Mucosa of gallbladder (tissue), 1 donor: ENCODE data around the gene FBXO39. TPM values are rescaled to one million over a fixed set of nuclear protein-coding genes. Genes with fewer than 3 reads are reported as not detected.
"Not testable (repeated sequence)": the region's sequence is repeated elsewhere in the genome, so short reads cannot be mapped to it uniquely, and the experiment has no call there.

Experiments used
- DNase-seq: peaks from one replicate; pipeline ENCODE4 v3.0.0-alpha.2; 2020; ENCODE audit warnings: low spot score
- total RNA-seq: library from RNA; stranded (reverse); gene quantifications from one replicate; pipeline ENCODE4 v1.2.1, GENCODE V29; 2021
- donor health status: DM: no; HTN: no; CAD: no.

The FBXO39 gene
- total RNA-seq, 1 donor from 2014 or later = 0.23 TPM

GRCh38 chr17:6789146-6789545 lies 13.1 kb downstream of the FBXO39 start:
- no peak for DNase-seq

GRCh38 chr17:6793748-6794493 lies 17.9 kb downstream of the FBXO39 start:
- no peak for DNase-seq

- no peak for DNase-seq
These were observed 20.2 kb downstream of the FBXO39 start for GRCh38 chr17:6796017-6796886.

GRCh38 chr17:6796887-6797490 lies 21.0 kb downstream of the FBXO39 start:
- no peak for DNase-seq

- DNase-seq = no peak
These were observed 21.8 kb downstream of the FBXO39 start for GRCh38 chr17:6797718-6798351.

GRCh38 chr17:6799738-6800137 lies 23.7 kb downstream of the FBXO39 start:
- no peak for DNase-seq

GRCh38 chr17:6800422-6801027 lies 24.5 kb downstream of the FBXO39 start:
- DNase-seq = no peak

- no peak for DNase-seq
These were observed 35.5 kb downstream of the FBXO39 start for GRCh38 chr17:6811510-6811909.

- no peak for DNase-seq
These were observed 36.3 kb downstream of the FBXO39 start for GRCh38 chr17:6812295-6812694.

GRCh38 chr17:6815775-6816174 lies 39.8 kb downstream of the FBXO39 start:
- no peak for DNase-seq

GRCh38 chr17:6816368-6816767 lies 40.4 kb downstream of the FBXO39 start:
- not testable (repeated sequence) for DNase-seq

- no peak for DNase-seq
These were observed 42.9 kb downstream of the FBXO39 start for GRCh38 chr17:6818938-6819337.

- DNase-seq = no peak
These were observed 47.0 kb downstream of the FBXO39 start for GRCh38 chr17:6823011-6823442.

- DNase-seq = no peak
These were observed 54.5 kb downstream of the FBXO39 start for GRCh38 chr17:6830383-6830986.

- DNase-seq = peak; percentile 80
These were observed 55.7 kb downstream of the FBXO39 start, which contains the start of gene TEKT1 for GRCh38 chr17:6831661-6832263. TEKT1 (minus strand) TSS chr17:6831729; CDS start chr17:6830376, 1,353 bp downstream.

Other genes with a start within 250 kb of the FBXO39 start
- 15.2 TPM for gene PITPNM3, start 219.7 kb upstream of the FBXO39 start, total RNA-seq
- 21.4 TPM for gene KIAA0753, start 135.5 kb upstream of the FBXO39 start, total RNA-seq
- 101 TPM for gene TXNDC17, start 135.2 kb upstream of the FBXO39 start, total RNA-seq
- gene MED31, start 124.6 kb upstream of the FBXO39 start, total RNA-seq = 16.9 TPM
- 3.3 TPM for gene C17orf100, start 124.5 kb upstream of the FBXO39 start, total RNA-seq
- gene SLC13A5, start 62.8 kb upstream of the FBXO39 start, total RNA-seq = 0.52 TPM
- 54.4 TPM for gene XAF1, start 20.2 kb upstream of the FBXO39 start, total RNA-seq
- not detected for gene TEKT1, start 55.5 kb downstream of the FBXO39 start, total RNA-seq
- not detected for gene ALOX12, start 219.8 kb downstream of the FBXO39 start, total RNA-seq
- gene RNASEK, start 236.4 kb downstream of the FBXO39 start, total RNA-seq = 228 TPM
- gene BCL6B, start 246.8 kb downstream of the FBXO39 start, total RNA-seq = 6.2 TPM